ENCODE data around the gene RBM19.

RBM19 gene

DNA sequence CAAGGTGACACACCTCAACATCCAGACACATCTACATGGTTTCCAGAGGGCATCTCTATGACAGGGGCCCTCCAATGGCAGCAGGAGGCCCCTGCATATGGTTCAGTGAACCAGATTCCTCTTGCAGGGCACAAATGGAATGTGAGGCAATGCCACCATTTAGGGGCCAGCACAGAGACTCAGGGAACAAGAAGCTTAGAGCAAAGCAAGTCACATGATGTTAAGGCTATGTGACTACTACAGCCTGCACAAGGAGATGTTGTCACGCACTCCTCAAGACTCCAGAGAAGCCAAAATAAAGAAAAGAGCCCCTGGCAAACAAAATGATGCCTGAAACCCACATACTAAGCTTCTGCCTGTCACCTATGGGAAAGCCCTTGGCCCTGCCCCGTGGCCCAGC, 95.2 kb downstream of the RBM19 start:
- H3K9me3 ChIP-seq (ENCODE audit: control insufficient read depth, insufficient read depth, low read length): no peaks in the 10 kb centered on the region
- no peaks in the 10 kb centered on the region for H3K36me3 ChIP-seq (ENCODE audit: control insufficient read depth, low read length)
- no peaks in the 10 kb centered on the region for H3K79me2 ChIP-seq (ENCODE audit: control insufficient read depth, low read length)

GRCh38 chr12:113870035-113870434, 96.1 kb downstream of the RBM19 start:
- Histone ChIP-seq H3F3A (ENCODE audit: control insufficient read depth, insufficient read depth) (no peaks in the 10 kb centered on the region), H3K79me2 (ENCODE audit: control insufficient read depth, low read length) (no peaks in the 10 kb centered on the region), H3K4me1 (ENCODE audit: control insufficient read depth, low read length) (no peaks in the 10 kb centered on the region), H4K20me1 (ENCODE audit: control insufficient read depth, insufficient read depth, low read depth, low read length) (no peaks in the 10 kb centered on the region), H3K4me2 (ENCODE audit: low read length) (no peak overlapping the region), H3K9me3 (ENCODE audit: control insufficient read depth, insufficient read depth, low read length) (no peaks in the 10 kb centered on the region), H3K9me2 (replicated peaks; ENCODE audit: control insufficient read depth, low read length) (no peaks in the 10 kb centered on the region), H3K36me3 (ENCODE audit: control insufficient read depth, low read length) (no peaks in the 10 kb centered on the region), H3K27ac (ENCODE audit: low read depth, low read length) (no peak overlapping the region), H3K27me3 (ENCODE audit: control insufficient read depth, low read length) (no peaks in the 10 kb centered on the region), H3K4me3 (ENCODE audit: low read length) (no peak overlapping the region)
- TF ChIP-seq, protein P1, sequence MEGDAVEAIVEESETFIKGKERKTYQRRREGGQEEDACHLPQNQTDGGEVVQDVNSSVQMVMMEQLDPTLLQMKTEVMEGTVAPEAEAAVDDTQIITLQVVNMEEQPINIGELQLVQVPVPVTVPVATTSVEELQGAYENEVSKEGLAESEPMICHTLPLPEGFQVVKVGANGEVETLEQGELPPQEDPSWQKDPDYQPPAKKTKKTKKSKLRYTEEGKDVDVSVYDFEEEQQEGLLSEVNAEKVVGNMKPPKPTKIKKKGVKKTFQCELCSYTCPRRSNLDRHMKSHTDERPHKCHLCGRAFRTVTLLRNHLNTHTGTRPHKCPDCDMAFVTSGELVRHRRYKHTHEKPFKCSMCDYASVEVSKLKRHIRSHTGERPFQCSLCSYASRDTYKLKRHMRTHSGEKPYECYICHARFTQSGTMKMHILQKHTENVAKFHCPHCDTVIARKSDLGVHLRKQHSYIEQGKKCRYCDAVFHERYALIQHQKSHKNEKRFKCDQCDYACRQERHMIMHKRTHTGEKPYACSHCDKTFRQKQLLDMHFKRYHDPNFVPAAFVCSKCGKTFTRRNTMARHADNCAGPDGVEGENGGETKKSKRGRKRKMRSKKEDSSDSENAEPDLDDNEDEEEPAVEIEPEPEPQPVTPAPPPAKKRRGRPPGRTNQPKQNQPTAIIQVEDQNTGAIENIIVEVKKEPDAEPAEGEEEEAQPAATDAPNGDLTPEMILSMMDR (IDR thresholded peaks at IDR 0.05; ENCODE audit: low read depth, low read length, poor library complexity, severe bottlenecking): no peak
- no peak for TF ChIP-seq EZH2phosphoT487 (IDR thresholded peaks at IDR 0.05; ENCODE audit: borderline replicate concordance, low read length)

More for the DNA sequence above, 95.2 kb downstream of the RBM19 start:
- Histone ChIP-seq H3K4me2 (ENCODE audit: low read length) (no peak overlapping the region), H3K27me3 (ENCODE audit: control insufficient read depth, low read length) (no peaks in the 10 kb centered on the region), H4K20me1 (ENCODE audit: control insufficient read depth, insufficient read depth, low read depth, low read length) (no peaks in the 10 kb centered on the region), H3F3A (ENCODE audit: control insufficient read depth, insufficient read depth) (no peaks in the 10 kb centered on the region), H3K4me1 (ENCODE audit: control insufficient read depth, low read length) (no peaks in the 10 kb centered on the region), H3K4me3 (ENCODE audit: low read length) (no peak overlapping the region), H3K9me2 (replicated peaks; ENCODE audit: control insufficient read depth, low read length) (no peaks in the 10 kb centered on the region), H3K27ac (ENCODE audit: low read depth, low read length) (no peak overlapping the region)
- no peak for TF ChIP-seq EZH2phosphoT487 (IDR thresholded peaks at IDR 0.05; ENCODE audit: borderline replicate concordance, low read length)
- TF ChIP-seq, protein P1 (IDR thresholded peaks at IDR 0.05; ENCODE audit: low read depth, low read length, poor library complexity, severe bottlenecking): no peak

- Histone ChIP-seq H3K36me3 (ENCODE audit: control insufficient read depth, low read length) (no peaks in the 10 kb centered on the region), H3K27ac (ENCODE audit: low read depth, low read length) (no peak overlapping the region), H3K79me2 (ENCODE audit: control insufficient read depth, low read length) (no peaks in the 10 kb centered on the region), H3K9me2 (replicated peaks; ENCODE audit: control insufficient read depth, low read length) (no peaks in the 10 kb centered on the region), H4K20me1 (ENCODE audit: control insufficient read depth, insufficient read depth, low read depth, low read length) (no peaks in the 10 kb centered on the region), H3K9me3 (ENCODE audit: control insufficient read depth, insufficient read depth, low read length) (no peaks in the 10 kb centered on the region), H3K4me3 (ENCODE audit: low read length) (no peak overlapping the region), H3K4me1 (ENCODE audit: control insufficient read depth, low read length) (no peaks in the 10 kb centered on the region), H3F3A (ENCODE audit: control insufficient read depth, insufficient read depth) (no peaks in the 10 kb centered on the region), H3K27me3 (ENCODE audit: control insufficient read depth, low read length) (no peaks in the 10 kb centered on the region), H3K4me2 (ENCODE audit: low read length) (no peak overlapping the region)
- TF ChIP-seq, protein P1 (IDR thresholded peaks at IDR 0.05; ENCODE audit: low read depth, low read length, poor library complexity, severe bottlenecking): no peak
- TF ChIP-seq EZH2phosphoT487 (IDR thresholded peaks at IDR 0.05; ENCODE audit: borderline replicate concordance, low read length): no peak
Observed at GRCh38 chr12:113868365-113868764, 97.8 kb downstream of the RBM19 start.

DNA sequence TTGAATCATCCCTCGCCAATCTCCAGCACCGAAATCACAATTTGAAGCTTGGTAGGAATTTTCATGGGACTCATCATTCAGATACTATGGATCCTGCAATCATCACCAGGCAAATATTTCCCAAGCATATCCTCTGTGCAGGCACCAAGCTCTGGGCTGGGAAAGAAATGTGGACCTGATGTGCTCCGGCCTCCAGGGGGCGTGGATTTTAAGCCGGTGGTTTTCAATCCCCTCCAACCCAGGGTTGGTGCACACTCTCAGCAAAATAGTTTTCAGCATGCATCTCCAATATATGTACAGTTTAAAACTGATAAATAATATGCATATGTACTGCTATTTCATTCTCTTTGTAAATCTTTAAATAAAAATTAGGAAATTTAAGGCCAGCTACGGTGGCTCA, 98.9 kb downstream of the RBM19 start:
- Histone ChIP-seq H3F3A (ENCODE audit: control insufficient read depth, insufficient read depth) (no peaks in the 10 kb centered on the region), H3K9me3 (ENCODE audit: control insufficient read depth, insufficient read depth, low read length) (no peaks in the 10 kb centered on the region), H3K36me3 (ENCODE audit: control insufficient read depth, low read length) (no peaks in the 10 kb centered on the region), H3K4me2 (ENCODE audit: low read length) (no peak overlapping the region), H3K4me1 (ENCODE audit: control insufficient read depth, low read length) (no peaks in the 10 kb centered on the region), H4K20me1 (ENCODE audit: control insufficient read depth, insufficient read depth, low read depth, low read length) (no peaks in the 10 kb centered on the region), H3K27me3 (ENCODE audit: control insufficient read depth, low read length) (no peaks in the 10 kb centered on the region), H3K79me2 (ENCODE audit: control insufficient read depth, low read length) (no peaks in the 10 kb centered on the region), H3K27ac (ENCODE audit: low read depth, low read length) (no peak overlapping the region), H3K4me3 (ENCODE audit: low read length) (no peak overlapping the region), H3K9me2 (replicated peaks; ENCODE audit: control insufficient read depth, low read length) (no peaks in the 10 kb centered on the region)
- TF ChIP-seq, protein P1 (IDR thresholded peaks at IDR 0.05; ENCODE audit: low read depth, low read length, poor library complexity, severe bottlenecking): peak; percentile 27
- no peak for TF ChIP-seq EZH2phosphoT487 (IDR thresholded peaks at IDR 0.05; ENCODE audit: borderline replicate concordance, low read length)
